Effector CD4-positive, alpha-beta T cell (primary cell): Measurements from ENCODE around the gene TMEM270. TPM values are rescaled to one million over a fixed set of nuclear protein-coding genes. Genes with fewer than 3 reads are reported as not detected.
A peak's percentile ranks its signal among the peaks of the same experiment; 100 is the strongest.
"Not testable (repeated sequence)": the region's sequence is repeated elsewhere in the genome, so short reads cannot be mapped to it uniquely, and the experiment has no call there.

Experiments
- DNase-seq: peaks from one replicate; pipeline ENCODE4 v3.0.0-alpha.2; 2020
- total RNA-seq: gene quantifications from one replicate; lab custom pipeline; 2026; lab: John Stamatoyannopoulos, UW

Gene TMEM270
- not detected for total RNA-seq

- no peak for DNase-seq
Measured at GRCh38 chr7:73860859-73861258, at the start of gene TMEM270. TSS of gene TMEM270 (plus strand) at chr7:73861159. CDS start at chr7:73861195, 36 bp downstream.

- DNase-seq: peak; percentile 26
Measured at GRCh38 chr7:73811760-73812168, 49.2 kb upstream of the TMEM270 start.

DNA sequence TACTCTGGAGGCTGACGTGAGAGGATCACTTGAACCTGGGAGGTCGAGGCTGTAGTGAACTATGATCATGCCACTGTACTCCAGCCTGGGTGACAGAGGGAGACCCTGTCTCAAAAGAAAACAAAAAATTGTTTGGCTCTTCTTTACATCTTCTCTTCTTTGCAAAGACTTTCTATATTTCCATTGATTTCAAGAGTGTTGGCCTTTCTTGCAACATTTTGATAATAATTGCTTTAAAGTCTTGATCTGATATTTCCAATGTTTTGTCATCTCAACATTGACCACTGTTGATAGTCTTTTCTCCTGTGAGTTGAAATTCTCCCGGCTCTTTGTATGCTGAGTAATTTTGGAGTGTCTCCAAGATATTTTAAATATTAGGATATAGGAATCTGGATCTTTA is 48.0 kb upstream of the TMEM270 start:
- no peak for DNase-seq

- no peak for DNase-seq
Measured at GRCh38 chr7:73815436-73815835, 45.5 kb upstream of the TMEM270 start.

- no peak for DNase-seq
Measured at GRCh38 chr7:73817121-73817520, 43.8 kb upstream of the TMEM270 start.

DNA sequence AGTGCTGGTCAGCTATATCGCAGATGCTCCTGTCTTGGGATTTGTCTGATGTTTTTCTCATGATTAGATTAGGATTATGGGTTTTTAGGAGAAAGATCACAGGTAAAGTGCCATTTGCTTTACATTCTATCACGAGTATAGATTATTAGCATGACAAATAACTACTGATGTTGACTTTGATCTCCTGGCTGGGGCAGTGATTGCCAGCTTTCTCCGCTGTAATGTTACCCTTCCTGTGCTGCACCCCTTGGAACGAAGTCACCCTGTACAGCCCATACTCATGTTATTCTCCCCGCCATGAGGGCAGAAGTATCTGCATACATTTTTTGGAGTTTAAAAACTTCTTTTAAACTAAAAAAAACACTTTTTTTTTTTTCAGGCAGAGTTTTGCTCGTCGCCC is 40.9 kb upstream of the TMEM270 start:
- no peak for DNase-seq

- DNase-seq: not testable (repeated sequence)
Measured at GRCh38 chr7:73821597-73822285, 39.2 kb upstream of the TMEM270 start.

DNA sequence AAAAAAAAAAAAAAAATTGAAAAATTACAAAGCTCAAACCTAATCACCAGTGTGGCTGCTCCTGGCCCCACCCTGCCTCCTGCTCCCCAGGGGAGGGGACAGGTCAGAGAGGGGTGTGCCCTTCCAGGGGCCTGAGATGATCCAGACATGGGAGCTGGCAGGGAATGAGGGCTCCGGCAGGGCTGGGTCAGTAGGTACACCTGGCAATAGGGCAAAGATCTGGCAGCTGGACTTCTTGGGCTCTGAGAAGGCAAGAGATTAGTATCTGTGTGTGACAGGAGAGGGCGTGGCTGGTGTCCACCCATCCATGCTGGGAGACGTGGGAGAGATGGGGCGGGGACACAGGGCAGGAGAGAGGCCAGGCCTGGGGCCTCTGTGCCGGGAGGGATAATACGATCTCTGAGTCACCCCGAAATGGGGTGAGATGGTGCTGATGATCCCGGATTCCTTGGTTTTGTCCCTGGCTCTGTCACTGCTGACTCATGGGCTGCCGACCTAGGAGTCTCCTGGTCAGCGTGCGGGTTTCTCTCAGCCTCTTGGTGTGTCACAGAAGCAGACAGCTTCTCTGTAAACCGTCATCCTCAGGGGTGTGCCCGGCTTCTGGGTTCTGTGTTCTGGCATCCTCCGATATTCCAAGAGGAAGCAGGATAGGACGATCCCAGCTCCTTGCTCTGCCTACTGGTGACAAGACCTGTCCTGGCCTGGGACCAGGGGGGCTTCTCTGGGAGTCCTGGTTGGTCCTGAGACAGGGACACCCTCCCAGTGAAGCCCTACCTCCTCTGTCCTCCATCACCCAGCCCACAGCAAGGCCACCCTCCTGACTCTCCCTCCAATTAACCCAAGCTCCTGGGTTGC is 38.4 kb upstream of the TMEM270 start:
- no peak for DNase-seq

DNA sequence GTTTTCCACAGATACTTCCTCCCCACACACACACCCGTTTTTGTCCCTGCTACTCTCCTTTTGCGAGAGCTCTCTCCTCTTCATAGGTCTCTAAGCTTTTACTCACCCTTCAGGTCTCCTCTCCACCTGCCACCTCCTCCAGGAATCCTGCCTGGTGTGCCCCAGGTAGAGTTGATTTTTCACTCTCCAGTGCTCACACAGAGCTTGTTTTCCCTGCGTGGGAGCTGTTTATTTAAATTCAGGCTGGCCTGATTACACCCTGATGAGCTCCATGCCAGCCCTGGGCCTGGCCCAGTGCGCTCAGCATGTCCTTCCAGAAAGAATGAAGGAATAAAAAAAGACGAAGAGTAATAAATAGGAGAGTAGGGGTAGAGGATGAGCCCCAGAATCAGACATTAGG is 37.7 kb upstream of the TMEM270 start:
- no peak for DNase-seq

GRCh38 chr7:73823873-73824592 is 36.9 kb upstream of the TMEM270 start:
- DNase-seq: no peak

DNA sequence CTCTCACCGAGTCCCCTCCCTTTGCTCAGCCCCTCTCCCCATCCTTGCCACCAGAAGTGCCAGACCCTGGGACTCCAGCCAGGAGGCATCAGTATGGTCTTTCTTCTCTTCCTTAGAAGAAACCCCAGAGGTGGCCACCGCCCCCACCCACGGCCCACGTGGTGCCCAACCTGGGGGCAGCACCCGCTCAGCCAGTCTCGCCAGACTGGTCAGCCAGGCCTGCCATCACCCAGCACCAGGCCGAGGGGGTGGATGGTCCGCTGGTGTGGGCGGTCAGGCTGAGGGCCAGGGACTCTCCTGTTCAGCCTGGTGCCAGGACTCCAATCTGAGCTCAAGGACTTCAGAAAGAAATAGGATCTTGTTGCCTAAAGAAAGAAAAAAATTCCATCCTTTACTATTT is 36.0 kb upstream of the TMEM270 start:
- no peak for DNase-seq

DNA sequence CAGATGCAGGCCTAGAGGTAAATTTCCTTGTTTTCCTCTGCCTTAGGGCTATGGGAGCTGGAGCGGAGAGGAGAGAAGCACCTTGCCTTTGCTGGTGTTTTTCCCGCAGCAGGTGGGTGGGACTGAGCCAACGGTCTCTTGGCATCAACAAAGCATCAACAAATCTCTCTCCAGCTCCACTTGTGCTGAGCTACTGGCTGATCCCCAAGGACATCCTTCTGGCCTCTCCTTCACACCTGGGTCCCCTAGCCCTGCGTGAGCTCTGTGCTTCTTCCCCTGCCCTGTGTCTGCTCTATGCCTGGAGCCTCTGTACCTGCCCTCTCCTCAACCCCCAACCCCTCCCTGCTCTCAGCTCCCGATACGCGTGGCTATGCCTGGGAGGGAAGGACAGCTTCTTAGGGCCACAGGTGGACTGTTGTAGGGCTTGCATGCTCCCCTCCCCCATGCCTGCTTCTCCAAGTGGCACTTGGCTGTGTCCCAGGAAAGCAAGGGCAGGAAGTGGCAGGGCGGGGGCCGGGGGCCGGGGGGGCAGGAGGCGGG is 33.3 kb upstream of the TMEM270 start:
- DNase-seq: no peak

DNA sequence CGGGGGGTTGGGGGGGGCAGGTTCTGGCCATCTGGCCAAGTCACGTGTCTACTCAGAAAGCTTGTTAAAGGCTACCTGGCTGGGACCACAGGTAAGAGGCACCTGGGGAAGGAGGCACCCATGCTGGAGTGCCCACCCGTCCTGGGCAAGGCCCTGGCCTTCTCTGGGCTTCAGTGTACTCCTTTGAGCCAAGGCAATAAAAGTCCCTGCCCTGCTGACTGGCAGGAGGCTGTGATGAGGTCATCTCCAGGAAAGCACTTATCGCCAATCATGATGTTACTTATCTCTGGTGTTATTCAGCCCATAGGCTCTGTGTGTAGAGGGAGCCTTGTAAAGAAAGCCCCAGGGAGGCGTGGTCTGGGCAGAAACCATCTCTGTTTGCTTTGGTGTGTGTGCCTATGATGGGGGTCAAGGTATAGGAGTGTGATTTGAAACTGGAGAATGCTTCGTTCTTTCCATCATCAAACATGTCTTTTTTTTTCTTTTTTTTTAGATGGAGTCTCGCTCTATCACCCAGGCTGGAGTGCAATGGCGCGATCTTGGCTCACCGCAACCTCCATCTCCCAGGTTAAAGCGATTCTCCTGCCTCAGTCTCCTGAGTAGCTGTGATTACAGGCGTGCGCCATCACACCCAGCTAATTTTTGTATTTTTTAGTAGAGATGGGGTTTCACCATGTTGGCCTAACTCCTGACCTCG is 32.7 kb upstream of the TMEM270 start:
- no peak for DNase-seq

- DNase-seq: no peak
Measured at GRCh38 chr7:73828972-73829371, 32.0 kb upstream of the TMEM270 start.

DNA sequence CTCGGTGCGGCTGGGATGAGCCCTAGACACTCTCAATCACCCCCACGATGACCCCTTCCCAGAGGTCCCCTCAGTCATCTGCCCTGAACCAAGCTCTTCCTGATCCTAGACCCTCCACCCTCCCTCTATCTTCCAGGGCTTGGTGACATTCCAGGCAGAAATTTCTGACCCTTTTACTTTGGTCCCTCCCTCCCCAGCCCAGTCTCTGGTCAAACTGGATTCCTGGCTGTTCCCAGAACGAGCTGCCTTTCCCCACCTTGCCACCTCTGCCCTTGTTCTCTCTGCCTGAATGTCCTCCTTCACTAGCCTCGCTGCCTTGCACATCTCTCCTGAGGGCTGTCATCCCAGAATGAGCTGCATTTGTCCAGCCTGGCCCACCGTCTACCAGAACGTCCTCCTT is 31.5 kb upstream of the TMEM270 start:
- no peak for DNase-seq

GRCh38 chr7:73829921-73830680 is 30.9 kb upstream of the TMEM270 start:
- no peak for DNase-seq

- no peak for DNase-seq
Measured at GRCh38 chr7:73830681-73831583, 30.0 kb upstream of the TMEM270 start, which contains the start of gene CLDN4. TSS of gene CLDN4 (plus strand) at chr7:73830996. CDS start at chr7:73831202, 206 bp downstream.

- no peak for DNase-seq
Measured at GRCh38 chr7:73831584-73831833, 29.4 kb upstream of the TMEM270 start.

- DNase-seq: no peak
Measured at GRCh38 chr7:73831834-73832651, 28.9 kb upstream of the TMEM270 start.

GRCh38 chr7:73832806-73833205 is 28.2 kb upstream of the TMEM270 start:
- DNase-seq: no peak
